ENCODE measurements around the gene CLECL1. TPM values are rescaled to one million over a fixed set of nuclear protein-coding genes. Genes with fewer than 3 reads are reported as not detected.

The CLECL1 gene
- total RNA-seq, 1 donor from 2014 or later = not detected

GRCh38 chr12:9750276-9751203 lies 17.6 kb upstream of the CLECL1 start:
- no peak for FAIRE-seq
- H3K36me3 ChIP-seq (ENCODE audit: control insufficient read depth, insufficient read depth, low read length) = no peaks in the 10 kb centered on the region
- no peak overlapping the region for H3K4me3 ChIP-seq (ENCODE audit: low read depth, low read length)
- DNase-seq (ENCODE audit: low read depth) = peak; percentile 59
- TF ChIP-seq CTCF (IDR thresholded peaks at IDR 0.05; ENCODE audit: insufficient read depth, low read length, severe bottlenecking) = peak; percentile 71
- no peaks in the 10 kb centered on the region for H3K27me3 ChIP-seq (ENCODE audit: control insufficient read depth, insufficient read depth, low read length)

- Histone ChIP-seq H3K4me3 (ENCODE audit: low read depth, low read length) (no peak overlapping the region), H3K27me3 (ENCODE audit: control insufficient read depth, insufficient read depth, low read length) (no peaks in the 10 kb centered on the region), H3K36me3 (ENCODE audit: control insufficient read depth, insufficient read depth, low read length) (no peaks in the 10 kb centered on the region)
- no peak for TF ChIP-seq CTCF (IDR thresholded peaks at IDR 0.05; ENCODE audit: insufficient read depth, low read length, severe bottlenecking)
- DNase-seq (ENCODE audit: low read depth) (no peak), FAIRE-seq (no peak)
Measured at GRCh38 chr12:9749640-9750039, 16.7 kb upstream of the CLECL1 start.

GRCh38 chr12:9745199-9745598 lies 12.3 kb upstream of the CLECL1 start:
- Histone ChIP-seq H3K4me3 (ENCODE audit: low read depth, low read length) (no peak overlapping the region), H3K27me3 (ENCODE audit: control insufficient read depth, insufficient read depth, low read length) (no peaks in the 10 kb centered on the region), H3K36me3 (ENCODE audit: control insufficient read depth, insufficient read depth, low read length) (no peaks in the 10 kb centered on the region)
- FAIRE-seq = no peak
- TF ChIP-seq CTCF (IDR thresholded peaks at IDR 0.05; ENCODE audit: insufficient read depth, low read length, severe bottlenecking) = no peak
- no peak for DNase-seq (ENCODE audit: low read depth)

DNA sequence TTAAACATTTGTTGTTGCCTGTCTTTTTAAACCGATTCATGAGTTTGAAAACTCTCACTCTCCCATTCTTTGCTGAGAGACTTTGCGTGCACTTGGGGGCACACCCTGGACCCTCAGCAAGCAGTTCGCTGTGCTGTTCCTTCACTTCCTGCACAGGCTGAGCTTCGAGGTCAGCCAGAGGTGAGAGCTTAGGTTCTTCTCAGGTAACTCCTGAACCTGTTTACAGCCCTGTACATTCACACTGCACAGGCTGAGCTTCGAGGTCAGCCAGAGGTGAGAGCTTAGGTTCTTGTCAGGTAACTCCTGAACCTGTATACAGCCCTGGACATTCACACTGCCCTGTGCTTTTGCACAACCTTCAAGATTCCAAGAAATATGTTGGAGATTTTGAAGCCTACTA lies 9.8 kb upstream of the CLECL1 start:
- H3K4me3 ChIP-seq (ENCODE audit: low read depth, low read length) = no peak overlapping the region
- FAIRE-seq (no peak), DNase-seq (ENCODE audit: low read depth) (no peak)
- H3K27me3 ChIP-seq (ENCODE audit: control insufficient read depth, insufficient read depth, low read length) = no peaks in the 10 kb centered on the region
- H3K36me3 ChIP-seq (ENCODE audit: control insufficient read depth, insufficient read depth, low read length) = no peaks in the 10 kb centered on the region
- no peak for TF ChIP-seq CTCF (IDR thresholded peaks at IDR 0.05; ENCODE audit: insufficient read depth, low read length, severe bottlenecking)

DNA sequence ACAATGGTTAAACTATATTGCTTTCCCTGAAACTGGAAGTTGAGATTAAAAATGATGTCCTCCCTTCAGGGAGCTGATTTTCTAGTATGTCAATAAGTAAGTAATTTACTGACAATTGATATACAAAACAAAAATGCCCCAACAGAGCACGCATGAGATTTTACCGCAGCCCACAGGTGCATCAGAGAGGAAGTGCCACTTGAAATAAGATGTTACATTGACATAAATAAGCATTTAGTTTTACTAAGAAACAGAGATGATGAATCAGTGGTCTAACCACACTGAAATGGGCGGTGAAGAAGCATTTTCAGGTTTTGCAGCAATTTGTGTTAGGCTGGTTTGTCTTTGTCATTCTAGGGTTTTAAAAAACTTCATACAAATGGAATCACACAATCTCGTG lies 8.8 kb upstream of the CLECL1 start:
- DNase-seq (ENCODE audit: low read depth) (no peak), FAIRE-seq (no peak)
- H3K36me3 ChIP-seq (ENCODE audit: control insufficient read depth, insufficient read depth, low read length) = no peaks in the 10 kb centered on the region
- no peaks in the 10 kb centered on the region for H3K27me3 ChIP-seq (ENCODE audit: control insufficient read depth, insufficient read depth, low read length)
- H3K4me3 ChIP-seq (ENCODE audit: low read depth, low read length) = no peak overlapping the region
- TF ChIP-seq CTCF (IDR thresholded peaks at IDR 0.05; ENCODE audit: insufficient read depth, low read length, severe bottlenecking) = no peak
